EH (cell line): ENCODE data around the gene AKR1B15.
"Not testable (repeated sequence)": the region's sequence is repeated elsewhere in the genome, so short reads cannot be mapped to it uniquely, and the experiment has no call there.

Source experiments
- DNase-seq: peaks from one replicate; pipeline ENCODE4 v3.0.0-alpha.2; 2015; ENCODE audit warnings: low read depth

Gene AKR1B15

GRCh38 chr7:134532954-134533218 lies 16.0 kb upstream of the AKR1B15 start:
- no peak for DNase-seq

DNA sequence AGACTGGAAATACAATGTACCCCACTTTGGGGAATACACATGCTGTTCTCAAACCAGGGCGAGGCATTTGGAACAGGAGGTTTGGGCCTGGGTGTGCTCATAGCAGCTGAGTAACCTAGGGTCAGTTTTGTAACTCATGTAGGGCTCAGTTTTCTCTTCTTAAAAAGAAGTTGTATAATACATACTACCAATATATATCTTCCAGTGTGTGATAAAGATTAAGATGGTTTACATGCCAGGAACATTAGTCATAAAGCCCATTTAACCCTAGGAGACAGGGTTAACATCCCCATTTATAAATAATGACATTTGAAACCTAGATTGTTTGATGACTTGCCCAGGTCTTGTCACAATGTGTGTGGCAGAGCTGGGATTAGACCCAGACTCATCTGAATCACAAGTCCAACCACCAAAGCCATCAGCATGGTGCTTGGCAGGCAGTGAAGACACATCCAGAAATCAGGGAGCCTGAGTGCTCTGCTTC lies 15.6 kb upstream of the AKR1B15 start:
- peak; percentile 55 for DNase-seq

DNA sequence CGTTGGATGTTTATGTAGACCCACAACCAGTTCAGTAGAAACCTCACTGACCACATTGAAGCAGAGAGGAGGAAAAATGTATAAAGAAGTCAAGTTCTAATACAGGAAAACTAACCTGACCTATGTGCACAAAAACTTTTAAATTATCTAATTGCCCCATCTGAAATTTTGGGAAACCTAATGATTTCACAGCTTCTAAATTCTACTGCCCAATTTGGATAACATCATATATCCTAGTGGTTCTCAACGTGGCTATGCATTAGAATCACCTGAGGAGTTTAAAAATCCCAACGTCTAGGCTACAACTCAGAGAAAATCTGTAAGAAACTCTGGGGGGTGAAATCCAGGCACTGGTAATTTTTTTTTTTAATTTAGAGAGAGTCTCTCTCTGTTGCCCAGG lies 14.3 kb upstream of the AKR1B15 start:
- no peak for DNase-seq

DNA sequence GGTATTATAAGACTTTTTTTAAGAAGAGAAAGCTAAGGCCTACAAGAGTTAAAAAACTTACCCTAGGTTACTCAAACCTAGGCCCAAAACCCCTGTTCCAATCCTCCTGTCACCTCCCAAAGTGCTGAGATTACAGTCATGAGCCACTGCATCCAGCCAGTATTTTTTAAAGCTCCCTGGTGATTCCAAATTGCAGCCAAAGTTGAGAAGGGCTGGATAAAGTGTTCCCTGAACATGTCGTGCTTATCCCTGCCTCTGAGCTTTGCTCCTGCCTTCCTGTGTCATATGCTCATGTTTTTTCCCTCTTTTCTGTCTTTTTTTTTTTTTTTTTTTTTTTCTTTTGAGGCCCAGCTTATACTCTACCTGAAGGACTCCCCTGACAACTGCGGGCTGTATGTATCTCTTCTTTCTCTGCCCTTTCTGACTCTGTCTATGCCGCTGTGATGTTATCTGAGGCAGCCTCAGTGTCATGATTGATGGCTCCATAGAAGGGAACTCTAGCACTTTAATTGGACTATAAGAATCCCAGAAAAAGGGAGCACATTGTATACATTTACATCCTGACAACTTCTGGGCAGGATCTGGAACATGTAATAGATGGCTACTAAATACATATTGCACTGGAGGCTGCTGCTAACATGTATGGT lies 13.5 kb upstream of the AKR1B15 start:
- no peak for DNase-seq

GRCh38 chr7:134535919-134536299 lies 13.0 kb upstream of the AKR1B15 start:
- DNase-seq = no peak

DNA sequence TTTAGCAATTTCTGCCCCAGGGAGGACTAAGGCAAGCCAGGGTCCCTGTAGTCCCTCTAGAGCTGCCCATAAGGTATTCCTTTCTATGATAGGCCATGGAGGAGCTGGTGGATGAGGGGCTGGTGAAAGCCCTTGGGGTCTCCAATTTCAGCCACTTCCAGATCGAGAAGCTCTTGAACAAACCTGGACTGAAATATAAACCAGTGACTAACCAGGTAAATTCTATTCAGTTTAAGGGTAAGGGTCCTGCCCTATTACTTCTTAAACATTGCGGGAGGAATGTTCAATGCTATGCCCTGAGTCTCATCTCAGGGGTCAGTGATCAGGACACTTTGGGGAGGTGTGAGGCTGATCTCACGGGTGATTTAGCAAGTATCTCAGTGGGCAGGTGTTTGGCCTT lies 12.4 kb upstream of the AKR1B15 start:
- not testable (repeated sequence) for DNase-seq

DNA sequence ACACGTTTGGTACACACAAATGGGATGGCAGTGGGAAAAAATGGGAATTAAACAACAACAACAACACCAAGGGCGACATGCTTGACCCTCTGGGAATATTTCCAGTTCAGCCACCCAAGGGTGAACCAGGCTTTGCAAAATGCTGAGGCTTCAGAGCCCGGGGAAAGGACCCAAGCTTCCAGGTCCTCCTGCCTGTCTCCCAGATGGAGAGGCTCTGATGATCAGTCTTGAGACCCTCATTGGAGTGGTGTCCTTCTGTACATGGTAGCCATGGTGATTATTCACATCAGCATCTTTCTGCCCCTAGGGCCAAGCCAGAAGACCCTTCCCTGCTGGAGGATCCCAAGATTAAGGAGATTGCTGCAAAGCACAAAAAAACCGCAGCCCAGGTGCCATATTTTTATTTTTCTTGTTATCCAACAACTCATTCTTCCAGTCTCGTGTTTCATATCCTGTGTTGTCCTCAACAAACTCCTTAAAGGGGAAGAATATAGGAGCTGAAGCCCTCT lies 11.6 kb upstream of the AKR1B15 start:
- DNase-seq = not testable (repeated sequence)

- DNase-seq = no peak
These were observed 9.4 kb upstream of the AKR1B15 start for GRCh38 chr7:134539380-134540004.

DNA sequence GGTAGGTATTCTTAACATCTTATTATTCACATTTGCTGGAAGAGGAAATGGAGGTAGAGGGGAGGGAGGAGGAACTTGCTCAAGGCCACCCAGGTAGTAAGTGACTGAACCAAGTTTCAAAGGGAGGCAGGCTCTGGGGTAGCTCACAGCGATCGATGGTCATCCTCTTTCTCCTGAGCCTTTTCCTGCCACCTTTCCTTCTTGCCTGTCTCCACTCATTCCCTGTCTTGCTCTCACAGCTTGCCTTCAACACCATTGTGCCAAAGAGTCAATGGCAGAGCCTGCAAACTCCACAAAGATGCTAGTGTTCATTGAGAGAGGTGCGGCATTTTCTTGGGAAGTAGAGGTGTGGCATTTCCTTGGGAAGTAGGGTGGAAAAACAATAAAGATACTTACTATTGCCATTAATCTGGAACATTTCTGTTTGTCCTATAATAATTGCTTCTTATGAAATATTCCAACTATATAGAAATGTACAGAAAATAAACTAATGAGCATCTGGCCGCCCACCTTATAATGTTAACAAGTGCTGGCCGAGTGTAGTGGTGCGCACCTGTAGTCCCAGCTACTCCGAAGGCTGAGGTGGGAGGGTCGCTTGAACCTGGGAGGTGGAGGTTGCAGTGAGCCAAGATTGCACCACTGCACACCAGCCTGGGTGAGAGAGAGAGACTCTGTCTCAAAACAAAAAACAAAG lies 7.3 kb upstream of the AKR1B15 start:
- not testable (repeated sequence) for DNase-seq

GRCh38 chr7:134542195-134542771 lies 6.6 kb upstream of the AKR1B15 start:
- no peak for DNase-seq

DNA sequence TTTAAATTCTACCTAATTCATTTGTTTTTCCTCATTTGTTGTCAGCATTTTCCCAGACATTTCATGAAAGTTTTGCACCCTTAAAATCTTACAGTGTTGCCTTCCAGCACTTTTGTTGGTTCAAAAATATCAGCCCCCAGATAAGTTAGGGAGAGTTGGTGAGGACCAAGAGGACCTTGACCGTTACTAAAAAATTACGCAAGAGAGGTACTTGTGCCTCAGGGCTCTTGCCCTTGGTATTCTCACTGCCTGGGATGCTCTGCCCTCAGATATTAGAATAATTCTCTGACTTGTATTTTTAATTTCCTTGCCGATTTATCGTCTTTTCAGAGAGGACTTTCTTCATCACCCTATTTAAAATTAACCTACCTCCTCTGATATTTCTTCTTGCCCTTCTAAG lies 3.5 kb upstream of the AKR1B15 start:
- no peak for DNase-seq

DNA sequence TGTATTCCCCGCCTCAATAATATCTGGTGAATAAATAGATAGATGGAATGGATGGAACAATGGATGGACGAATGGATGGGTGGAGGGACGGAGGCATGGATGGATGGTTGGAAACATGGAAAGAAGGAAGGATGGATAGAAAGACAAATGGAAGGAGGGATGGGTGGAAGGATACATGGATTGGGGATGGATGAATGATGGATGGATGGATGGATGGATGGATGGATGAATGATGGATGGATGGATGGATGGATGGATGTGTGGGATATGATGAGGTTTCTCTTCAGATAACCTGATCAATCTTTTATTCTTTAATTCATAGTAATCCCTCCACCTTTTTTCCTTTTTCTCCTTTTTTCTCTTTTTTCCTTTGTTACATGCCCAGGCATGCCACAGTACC lies 3.0 kb upstream of the AKR1B15 start:
- DNase-seq = no peak

GRCh38 chr7:134546955-134547354 lies 2.0 kb upstream of the AKR1B15 start:
- DNase-seq = peak; percentile 4

GRCh38 chr7:134547397-134548054 lies 1.4 kb upstream of the AKR1B15 start:
- DNase-seq = peak; percentile 82

- DNase-seq = no peak
These were observed 456 bp downstream of the AKR1B15 start for GRCh38 chr7:134549366-134549765.

- peak; percentile 11 for DNase-seq
These were observed 3.2 kb downstream of the AKR1B15 start for GRCh38 chr7:134552105-134552504.

DNA sequence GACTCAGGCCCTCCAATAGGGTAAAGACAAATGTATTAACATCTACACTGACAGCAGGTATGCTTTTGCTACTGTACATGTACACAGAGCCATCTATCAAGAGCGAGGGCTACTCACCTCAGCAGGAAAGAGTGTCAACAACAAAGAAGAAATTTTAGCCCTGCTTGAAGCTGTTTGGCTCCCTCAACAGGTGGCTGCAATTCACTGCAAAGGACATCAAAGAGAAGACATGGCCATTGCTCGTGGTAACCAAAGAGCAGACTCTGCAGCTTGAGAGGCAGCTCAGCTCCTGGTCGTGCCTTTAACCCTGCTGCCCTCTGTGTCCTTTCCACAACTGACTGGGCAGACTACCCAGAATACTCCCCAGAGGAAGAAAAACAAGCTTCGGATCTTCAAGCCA lies 5.1 kb downstream of the AKR1B15 start:
- no peak for DNase-seq

- no peak for DNase-seq
These were observed 5.6 kb downstream of the AKR1B15 start for GRCh38 chr7:134554417-134554966.

DNA sequence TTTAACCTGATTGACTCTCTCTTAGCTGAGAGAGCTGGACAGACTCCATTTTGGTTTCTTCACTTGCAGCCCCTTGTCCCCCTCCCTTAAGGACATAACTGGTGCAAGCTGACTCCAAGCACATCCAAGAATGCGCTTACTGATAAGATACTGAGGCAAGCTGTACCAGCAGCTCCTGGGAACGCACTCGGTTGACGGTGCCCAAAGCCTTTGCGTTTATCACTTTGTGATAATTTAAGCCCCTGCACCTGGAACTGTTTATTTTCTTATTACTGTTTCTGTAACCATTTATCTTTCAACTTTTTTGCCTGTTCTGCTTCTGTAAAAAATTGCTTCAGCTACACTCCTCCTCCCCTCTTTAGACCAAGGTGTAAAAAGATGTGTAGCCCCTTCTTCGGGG lies 8.5 kb downstream of the AKR1B15 start:
- no peak for DNase-seq

DNA sequence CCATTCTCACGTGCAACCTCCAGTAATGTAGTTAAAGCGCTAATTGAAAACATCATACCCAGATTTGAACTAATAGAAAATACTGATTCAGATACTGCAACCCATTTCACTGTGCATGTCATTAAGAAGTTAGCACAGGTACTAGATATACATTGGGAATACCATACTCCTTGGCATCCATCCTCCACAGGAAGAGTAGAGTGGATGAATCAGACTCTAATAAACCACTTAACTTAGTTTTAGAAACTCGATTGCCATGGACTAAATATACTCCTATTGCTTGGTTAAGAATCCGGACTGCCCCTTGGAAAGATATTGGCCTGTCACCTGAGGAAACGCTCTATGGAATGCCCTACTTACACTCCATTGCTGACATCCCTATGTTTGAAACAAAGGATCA lies 9.5 kb downstream of the AKR1B15 start:
- DNase-seq = no peak

GRCh38 chr7:134561616-134562015 lies 12.7 kb downstream of the AKR1B15 start:
- DNase-seq = not testable (repeated sequence)

GRCh38 chr7:134562136-134562535 lies 13.2 kb downstream of the AKR1B15 start:
- DNase-seq = peak; percentile 82
